Measurements from ENCODE around the gene CTDSP2.
"Not testable (repeated sequence)": the region's sequence is repeated elsewhere in the genome, so short reads cannot be mapped to it uniquely, and the experiment has no call there.

Gene CTDSP2

GRCh38 chr12:57832966-57833365 lies 13.6 kb downstream of the CTDSP2 start:
- no peak for FAIRE-seq

DNA sequence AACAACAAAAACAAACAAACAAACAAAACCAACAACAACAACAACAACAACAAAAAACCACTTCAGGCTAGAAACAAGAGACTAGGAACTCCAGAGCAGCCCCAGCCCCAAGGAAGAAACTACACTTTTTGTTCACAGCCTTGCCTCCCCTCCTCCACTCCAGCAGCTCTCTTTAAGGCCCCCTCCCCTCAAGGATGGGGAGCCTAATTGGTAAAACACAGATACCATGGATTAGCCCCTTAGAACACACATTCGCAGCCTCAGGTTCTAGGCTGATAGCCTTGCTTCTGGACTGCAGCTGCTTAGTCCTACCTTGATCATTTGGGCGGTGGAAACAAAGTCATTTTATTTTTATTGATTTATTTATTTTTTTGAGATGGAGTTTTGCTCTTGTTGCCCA lies 16.1 kb downstream of the CTDSP2 start:
- FAIRE-seq: no peak

DNA sequence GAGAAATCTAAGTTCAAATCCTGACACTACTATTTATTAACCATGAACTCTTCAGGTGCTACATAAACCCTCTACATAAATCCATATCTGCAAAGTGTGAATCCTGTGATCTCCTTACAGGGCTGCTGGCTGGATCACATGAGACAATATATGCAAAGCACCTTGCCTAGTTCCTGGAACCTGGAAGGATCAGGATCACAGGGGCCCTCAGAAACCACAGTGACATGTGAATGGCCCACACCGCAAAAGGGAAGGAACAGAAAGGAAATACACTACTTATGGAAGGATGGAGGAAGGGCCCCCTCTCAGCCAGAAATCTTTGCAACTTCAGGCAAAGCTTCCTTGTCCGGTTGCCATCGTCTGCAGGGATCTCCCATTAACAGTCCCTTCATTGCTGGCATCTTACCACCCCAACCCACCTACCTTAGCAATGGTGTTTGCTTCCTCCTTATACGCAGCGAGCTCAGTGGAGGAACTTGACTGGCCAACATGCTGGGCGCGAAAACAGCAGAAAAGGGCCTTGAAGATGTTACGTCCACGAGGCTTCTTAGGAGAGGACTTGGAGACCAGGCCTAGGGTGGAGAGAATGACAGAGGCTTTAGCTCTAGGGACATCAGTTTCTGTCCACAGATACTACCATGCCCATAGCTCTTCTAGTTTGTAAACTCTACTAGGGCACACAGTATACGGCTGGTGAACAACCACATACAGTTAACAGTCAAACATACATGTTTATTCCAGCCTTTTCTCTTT lies 17.3 kb downstream of the CTDSP2 start:
- FAIRE-seq: no peak

DNA sequence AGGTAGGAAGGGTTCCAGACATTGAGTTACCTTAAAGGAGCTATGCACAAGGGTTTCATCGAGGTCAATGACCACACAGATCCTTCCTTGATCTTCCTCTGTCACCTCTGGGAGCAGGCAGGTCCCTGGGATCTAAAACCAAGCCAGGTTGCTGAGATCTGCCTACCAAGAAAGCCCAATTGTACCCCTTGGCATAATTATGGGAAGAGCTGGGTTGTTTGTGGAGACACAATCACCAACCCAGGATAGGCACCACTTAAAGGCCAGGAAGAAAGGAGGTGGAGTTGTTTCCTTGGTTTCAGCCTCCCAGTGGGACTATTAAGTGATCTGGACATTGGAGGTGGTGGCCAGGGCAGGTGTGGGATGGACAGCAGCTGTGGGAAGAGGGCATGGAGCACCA lies 19.6 kb downstream of the CTDSP2 start:
- no peak for FAIRE-seq

- FAIRE-seq: no peak
Measured at GRCh38 chr12:57826400-57826799, 20.1 kb downstream of the CTDSP2 start.

GRCh38 chr12:57825451-57825850 lies 21.1 kb downstream of the CTDSP2 start:
- no peak for FAIRE-seq

- no peak for FAIRE-seq
Measured at GRCh38 chr12:57823908-57824640, 22.5 kb downstream of the CTDSP2 start.

- FAIRE-seq: no peak
Measured at GRCh38 chr12:57823131-57823907, 23.2 kb downstream of the CTDSP2 start.

DNA sequence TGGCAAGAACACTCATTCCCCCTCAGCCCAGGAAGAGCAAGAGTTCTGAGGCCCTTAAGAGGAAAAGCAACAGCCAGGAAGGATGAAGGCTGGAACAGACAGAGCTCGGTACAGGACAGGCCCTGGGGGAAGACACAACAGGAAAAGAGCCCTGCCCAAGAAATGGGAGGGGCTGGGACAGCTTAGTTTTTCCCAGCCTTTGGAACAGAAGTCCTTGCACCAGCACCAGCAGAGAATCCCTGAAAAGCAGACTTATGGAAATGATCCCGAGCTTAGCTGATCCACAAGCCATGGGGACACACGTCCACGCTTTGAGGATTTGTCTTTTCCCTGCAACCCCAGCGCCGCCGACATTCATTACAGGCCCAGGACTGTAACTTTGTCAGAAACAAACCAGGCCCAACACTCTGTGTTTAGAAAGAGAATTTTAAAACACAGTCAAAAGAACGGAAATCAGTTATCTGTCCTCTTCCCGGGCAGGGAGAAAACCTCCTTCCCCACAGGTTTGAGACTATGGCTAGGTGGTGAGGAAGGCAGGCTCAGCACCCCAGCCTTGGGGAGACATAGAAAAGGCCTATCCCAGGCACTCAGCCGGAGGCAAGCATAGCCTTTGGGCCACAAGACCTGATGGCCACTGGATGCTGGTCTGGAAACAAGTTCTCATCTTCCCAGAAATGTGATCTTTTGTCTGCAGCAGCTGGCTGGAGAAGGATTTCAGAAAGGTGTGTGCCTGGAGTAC lies 24.0 kb downstream of the CTDSP2 start:
- no peak for FAIRE-seq

GRCh38 chr12:57821474-57822214 lies 24.9 kb downstream of the CTDSP2 start:
- no peak for FAIRE-seq

DNA sequence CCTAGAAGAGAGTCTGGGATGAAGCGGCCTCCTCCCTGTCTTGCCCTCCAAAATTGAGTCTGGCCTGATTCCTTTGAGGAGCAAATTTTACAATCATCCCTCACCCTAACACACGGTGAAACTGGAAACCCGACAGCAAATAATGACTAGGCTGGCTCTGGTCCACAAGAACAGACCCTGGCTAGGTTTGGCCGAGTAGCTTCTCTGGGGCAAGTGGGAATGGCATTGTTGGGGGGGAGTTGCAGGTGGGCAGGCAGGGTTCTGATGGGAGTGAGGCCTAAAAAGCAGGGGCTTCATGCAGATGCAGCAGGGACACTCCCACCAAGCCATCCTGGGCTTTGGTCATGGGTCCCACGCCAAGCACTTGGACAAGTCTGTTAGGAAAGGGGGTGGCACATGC lies 25.5 kb downstream of the CTDSP2 start:
- not testable (repeated sequence) for FAIRE-seq

- FAIRE-seq: not testable (repeated sequence)
Measured at GRCh38 chr12:57820119-57820518, 26.4 kb downstream of the CTDSP2 start.

DNA sequence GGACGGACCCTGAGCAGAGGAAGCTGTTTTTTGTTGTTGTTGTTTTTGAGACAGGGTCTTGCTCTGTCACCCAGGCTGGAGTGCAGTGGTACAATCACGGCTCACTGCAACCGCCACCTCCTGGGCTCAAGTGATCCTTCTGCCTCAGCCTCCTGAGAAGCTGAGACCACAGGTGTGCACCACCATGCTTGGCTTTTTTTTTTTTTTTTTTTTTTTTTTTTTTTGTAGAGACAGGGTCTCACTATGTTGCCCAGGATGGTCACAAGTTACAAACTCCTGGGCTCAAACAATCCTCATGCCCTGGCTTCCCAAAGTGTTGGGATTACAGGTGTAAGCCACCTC lies 28.6 kb downstream of the CTDSP2 start:
- FAIRE-seq: not testable (repeated sequence)

DNA sequence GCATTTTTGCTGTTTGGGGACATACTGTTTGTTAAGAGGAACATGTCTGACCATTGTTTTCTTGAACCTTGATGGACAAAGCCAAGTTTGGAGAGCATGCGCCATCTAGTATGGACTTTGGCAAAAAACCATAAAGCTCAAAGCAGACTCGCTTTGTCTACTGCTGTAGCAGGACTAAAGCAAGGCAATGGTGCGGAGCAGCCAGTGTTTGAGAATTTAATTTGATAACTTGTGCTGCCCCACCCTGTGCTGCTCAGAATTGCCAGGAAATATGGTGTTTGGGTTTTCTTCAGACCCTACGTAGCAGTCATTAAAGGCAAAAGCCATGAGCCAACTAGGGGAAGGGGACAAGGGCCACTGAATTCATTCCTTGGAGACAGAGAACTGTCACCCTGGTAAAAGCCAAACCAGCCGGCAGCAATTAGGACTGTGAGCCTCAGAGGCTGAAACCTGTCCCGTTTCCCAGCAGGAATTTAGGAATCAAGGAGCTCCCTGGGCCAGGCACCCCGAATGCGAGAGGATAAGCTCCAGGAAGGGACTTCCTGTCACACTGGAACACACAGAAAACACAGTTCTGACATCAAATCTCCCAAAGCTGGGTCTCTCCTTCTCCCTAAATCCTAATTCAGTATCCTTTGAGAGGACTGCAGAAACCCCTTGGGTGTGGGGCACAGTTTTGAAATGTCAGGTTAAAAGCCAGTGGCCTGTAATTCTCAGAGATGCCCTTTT lies 29.1 kb downstream of the CTDSP2 start:
- no peak for FAIRE-seq

DNA sequence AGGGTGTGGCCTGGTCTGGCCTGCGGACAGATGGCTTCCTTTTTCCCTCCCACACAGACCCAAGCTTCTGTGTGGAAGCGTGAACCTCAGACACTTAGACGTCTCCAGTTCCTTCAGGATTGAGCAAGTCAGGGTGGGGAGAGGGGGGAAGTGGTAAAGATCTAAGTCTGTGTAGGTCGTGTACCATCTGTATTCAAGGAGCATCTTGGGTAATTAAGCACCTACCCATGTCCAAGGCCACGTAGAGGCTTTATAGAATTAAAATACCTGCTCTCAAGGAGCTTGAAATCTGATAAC lies 29.7 kb downstream of the CTDSP2 start:
- FAIRE-seq: no peak

DNA sequence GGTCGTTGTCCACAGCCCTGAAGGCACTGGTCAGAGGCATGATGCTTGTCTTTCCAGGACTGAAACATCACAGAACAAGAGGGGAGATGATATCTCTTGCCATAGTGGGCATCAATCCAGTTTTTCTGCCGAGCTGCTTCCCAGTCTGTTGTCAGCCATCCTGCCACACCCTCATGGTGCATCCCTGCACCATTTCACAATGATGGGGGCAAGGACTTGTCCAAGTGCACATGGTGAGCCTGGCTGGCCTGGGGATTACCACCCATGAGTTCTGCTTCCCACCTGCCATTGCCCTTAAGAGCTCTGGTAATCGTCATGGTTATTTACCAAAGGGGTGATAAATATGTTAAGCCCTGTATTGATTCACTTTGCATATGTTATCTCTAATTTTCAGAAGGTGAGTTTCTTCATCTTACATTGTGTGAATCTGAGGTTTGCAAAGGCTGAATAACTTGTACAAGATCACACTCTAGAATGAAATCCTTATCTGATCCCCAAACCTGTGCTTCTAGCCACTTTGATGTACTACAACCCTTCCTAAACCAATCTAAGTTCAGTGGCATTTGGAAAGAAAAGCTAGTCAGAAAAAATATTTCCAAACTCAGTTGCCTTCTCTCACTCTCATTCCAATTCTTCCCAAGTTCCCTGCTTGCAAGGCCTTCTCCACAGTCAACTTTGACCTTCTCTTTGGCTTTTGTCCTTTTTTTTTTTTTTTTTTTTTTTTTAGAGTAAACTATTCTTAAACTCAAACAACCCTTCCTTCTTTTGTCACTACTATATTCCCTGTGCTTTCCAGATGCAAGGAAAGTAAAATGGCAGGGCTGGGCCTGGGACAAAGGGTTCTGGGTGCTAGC lies 30.3 kb downstream of the CTDSP2 start:
- FAIRE-seq: no peak

DNA sequence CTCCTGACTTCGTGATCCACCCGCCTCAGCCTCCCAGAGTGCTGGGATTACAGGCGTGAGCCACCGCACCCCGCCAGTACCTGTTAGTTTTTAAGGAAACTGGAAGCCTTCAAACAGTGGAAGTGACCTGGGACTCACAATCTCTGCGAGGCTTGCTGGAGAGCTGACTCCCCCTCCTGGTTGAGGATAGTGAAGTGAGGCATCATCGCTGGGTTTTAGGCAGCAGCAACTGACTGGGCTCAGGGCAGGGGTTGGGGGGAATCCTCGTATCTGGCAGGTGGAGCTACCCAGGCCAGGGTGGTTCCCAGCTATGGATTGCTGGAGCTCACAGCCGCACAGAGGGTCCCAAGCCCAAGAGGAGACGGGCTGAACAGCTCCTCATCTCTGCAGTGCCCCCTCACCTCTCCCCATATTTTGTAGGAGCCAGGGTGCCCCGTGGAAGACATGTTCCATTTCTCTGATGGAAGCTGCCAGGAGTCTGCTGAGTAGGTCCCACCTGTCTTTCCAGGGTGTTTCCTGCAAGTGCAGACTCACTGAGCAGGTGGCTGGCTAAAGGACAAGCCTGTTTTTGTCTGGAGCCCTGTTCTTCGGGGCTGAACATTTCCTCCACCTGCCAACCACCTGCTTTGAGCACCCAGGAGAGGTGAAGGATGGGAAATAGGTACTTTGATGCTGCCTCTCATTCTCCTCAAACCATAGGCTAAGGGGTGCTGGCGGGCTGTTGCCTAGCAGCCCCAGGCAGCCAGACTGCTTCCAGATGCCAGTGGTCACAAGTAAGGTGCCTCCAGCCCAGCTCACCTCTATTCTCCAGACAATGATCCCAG lies 31.1 kb downstream of the CTDSP2 start:
- no peak for FAIRE-seq

- FAIRE-seq: no peak
Measured at GRCh38 chr12:57813971-57814772, 32.4 kb downstream of the CTDSP2 start.
